NCI-H2171 (cell line): ENCODE data around the gene CORO7.

Experiments
- DNase-seq: peaks from one replicate; lab custom pipeline; 2025; lab: John Stamatoyannopoulos, UW

The CORO7 gene

GRCh38 chr16:4383591-4384444 lies 32.6 kb downstream of the CORO7 start:
- DNase-seq: no peak

DNA sequence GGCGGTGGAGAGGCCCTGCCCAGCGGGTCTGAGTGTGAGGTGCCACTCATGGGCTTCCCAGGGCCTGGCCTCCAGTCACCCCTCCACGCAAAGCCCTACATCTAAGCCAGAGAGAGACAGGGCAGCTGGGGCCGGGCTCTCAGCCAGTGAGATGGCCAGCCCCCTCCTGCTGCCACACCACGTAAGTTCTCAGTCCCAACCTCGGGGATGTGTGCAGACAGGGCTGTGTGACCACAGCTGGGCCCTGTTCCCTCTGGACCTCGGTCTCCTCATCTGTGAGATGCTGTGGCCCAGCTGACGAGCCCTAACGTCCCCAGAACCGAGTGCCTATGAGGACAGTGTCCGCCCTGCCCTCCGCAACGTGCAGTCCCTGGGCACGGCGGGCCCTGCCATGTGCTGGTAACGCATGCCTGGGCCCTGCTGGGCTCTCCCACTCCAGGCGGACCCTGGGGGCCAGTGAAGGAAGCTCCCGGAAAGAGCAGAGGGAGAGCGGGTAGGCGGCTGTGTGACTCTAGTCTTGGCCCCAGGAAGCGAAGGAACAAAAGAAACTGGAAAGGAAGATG lies 33.5 kb downstream of the CORO7 start:
- no peak for DNase-seq

DNA sequence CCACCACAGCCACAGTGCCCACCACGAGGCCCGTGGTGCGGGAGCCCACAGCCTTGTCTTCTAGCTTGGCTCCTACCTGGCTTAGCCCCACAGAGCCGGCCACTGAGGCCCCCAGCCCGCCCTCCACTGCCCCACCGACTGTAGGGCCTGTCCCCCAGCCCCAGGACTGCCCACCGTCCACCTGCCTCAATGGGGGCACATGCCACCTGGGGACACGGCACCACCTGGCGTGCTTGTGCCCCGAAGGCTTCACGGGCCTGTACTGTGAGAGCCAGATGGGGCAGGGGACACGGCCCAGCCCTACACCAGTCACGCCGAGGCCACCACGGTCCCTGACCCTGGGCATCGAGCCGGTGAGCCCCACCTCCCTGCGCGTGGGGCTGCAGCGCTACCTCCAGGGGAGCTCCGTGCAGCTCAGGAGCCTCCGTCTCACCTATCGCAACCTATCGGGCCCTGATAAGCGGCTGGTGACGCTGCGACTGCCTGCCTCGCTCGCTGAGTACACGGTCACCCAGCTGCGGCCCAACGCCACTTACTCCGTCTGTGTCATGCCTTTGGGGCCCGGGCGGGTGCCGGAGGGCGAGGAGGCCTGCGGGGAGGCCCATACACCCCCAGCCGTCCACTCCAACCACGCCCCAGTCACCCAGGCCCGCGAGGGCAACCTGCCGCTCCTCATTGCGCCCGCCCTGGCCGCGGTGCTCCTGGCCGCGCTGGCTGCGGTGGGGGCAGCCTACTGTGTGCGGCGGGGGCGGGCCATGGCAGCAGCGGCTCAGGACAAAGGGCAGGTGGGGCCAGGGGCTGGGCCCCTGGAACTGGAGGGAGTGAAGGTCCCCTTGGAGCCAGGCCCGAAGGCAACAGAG lies 34.2 kb downstream of the CORO7 start:
- no peak for DNase-seq

DNA sequence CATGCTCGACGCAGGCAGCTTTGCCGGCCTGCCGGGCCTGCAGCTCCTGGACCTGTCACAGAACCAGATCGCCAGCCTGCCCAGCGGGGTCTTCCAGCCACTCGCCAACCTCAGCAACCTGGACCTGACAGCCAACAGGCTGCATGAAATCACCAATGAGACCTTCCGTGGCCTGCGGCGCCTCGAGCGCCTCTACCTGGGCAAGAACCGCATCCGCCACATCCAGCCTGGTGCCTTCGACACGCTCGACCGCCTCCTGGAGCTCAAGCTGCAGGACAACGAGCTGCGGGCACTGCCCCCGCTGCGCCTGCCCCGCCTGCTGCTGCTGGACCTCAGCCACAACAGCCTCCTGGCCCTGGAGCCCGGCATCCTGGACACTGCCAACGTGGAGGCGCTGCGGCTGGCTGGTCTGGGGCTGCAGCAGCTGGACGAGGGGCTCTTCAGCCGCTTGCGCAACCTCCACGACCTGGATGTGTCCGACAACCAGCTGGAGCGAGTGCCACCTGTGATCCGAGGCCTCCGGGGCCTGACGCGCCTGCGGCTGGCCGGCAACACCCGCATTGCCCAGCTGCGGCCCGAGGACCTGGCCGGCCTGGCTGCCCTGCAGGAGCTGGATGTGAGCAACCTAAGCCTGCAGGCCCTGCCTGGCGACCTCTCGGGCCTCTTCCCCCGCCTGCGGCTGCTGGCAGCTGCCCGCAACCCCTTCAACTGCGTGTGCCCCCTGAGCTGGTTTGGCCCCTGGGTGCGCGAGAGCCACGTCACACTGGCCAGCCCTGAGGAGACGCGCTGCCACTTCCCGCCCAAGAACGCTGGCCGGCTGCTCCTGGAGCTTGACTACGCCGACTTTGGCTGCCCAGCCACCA lies 35.1 kb downstream of the CORO7 start:
- no peak for DNase-seq

DNA sequence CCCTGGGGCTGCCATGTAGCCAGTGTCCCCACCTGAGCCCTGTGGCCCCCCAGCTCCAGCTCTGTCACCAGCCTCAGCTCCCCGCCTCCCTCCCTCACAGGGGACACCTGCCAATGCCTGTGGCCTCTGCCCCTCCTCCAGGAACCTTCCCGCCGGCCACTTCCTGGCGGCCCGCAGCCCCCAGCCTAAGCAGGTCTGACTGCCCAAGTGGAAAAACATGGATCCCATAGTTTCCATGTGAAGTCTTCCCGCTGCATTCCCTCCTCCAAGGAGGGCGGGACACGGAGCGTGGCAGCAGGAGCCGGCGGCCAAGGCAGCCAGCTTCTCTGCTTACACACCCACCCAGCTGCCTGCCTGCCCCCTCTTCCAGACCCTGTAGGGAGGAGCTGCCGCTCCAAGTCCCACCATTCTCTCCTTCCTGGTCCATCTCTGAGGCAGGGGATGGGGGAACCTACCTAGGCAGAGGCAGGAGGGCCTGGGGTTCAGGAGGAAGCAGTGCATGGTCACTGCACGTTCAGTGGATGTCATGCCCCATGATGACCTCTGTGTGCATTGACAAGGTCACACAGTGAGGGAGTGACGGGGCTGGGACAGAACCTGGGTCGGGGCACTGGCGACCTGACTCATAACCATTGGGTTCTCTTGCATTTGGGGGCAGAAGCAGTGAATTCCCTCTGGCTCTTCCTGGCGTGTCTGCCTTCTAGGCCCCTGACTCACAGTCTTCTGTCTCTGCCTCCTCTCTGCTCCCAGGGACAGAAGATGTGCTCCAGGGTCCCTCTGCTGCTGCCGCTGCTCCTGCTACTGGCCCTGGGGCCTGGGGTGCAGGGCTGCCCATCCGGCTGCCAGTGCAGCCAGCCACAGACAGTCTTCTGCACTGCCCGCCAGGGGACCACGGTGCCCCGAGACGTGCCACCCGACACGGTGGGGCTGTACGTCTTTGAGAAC lies 36.0 kb downstream of the CORO7 start:
- no peak for DNase-seq

DNA sequence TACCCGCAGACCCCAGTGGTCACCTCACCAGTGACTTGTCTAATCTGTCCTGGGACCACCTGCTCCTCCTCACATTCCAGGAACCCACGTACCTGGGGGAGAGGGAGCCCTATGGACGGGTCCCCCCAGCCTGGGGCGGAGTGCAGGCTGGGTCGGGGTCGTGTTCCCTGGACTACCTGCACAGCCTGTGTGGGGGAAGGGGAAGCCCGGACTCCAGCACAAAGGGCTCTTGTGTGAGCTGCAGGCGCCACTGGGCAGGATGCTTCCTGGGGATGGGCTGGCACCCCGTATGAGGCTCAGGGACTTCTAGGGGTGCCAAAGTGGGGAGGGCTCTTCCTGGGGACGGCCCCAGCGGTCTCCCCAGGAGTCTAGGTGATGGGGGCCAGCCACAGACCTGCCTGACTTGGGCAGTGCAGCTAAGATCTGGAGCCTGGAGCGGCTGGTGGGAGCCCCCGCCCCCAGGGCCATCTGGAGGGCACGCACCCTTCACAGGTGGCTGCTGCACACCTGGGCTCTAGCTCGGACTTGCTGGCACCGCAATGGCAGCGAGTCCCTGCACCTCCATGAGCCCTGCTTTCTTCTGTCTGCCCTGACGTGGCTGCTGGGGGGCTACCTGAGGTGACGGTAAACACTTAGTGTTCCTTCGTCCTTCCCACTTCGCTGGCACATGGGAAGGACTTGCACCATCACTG lies 37.3 kb downstream of the CORO7 start:
- no peak for DNase-seq

- DNase-seq: no peak
Observed at GRCh38 chr16:4378161-4378666, 38.2 kb downstream of the CORO7 start.

GRCh38 chr16:4377573-4378154 lies 38.7 kb downstream of the CORO7 start:
- no peak for DNase-seq

GRCh38 chr16:4376893-4377572 lies 39.4 kb downstream of the CORO7 start:
- DNase-seq: no peak

DNA sequence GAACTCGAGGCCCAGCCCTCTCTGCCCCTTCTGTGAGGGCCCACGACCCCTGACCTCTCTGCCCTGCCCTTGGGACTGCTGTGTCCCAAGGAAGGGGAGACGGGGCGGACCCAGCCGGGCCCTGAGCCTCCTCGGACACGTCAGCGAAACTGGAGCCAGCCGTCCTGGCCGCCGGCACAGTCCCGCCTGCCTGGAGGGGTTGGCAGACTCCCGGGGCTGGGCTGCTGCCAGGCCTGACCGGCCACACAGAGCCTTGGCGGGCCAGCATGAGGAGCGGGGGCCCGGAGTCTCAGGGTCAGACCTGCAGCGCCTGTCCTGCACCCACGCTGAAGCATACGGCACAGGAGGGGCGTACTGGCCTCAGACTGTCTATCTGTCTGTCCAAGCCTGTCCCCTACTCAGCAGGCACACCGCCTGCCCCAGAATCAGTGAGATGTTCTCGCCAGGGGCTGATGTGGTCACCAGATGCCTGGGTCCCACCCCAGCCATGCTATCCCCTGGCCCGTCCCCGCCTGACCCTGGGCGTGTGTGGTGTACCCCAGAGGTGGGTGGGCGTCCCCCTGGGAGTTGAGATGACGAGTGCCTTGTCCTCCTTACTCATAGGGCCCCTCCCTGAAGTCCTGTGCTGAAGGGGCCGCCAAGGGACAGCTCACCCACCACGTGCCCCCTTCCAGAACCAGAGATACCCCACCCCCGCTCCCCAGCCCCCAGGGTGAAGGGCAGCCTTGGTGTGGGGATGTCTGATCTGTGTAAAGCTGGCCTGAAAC lies 40.1 kb downstream of the CORO7 start:
- DNase-seq: no peak

DNA sequence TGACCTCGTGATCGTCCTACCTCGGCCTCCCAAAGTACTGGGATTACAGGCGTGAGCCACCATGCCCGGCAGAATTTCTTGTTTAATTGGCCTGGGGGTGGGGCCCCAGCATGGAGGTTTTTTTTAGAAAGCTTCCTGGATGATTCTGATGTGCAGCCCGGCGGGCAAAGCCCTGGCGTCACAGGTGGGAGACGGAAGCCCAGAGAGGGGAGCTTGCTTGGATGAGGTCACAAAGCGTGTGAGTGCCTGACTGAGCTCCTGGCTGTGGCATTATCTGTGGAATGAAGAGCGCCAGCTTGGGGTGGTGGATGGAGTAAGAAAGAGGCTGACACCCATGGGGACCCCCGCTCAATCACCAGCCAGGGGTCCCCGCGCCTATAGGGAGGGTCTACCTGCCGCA lies 40.7 kb downstream of the CORO7 start:
- DNase-seq: no peak

- DNase-seq: no peak
Observed at GRCh38 chr16:4373909-4374742, 42.3 kb downstream of the CORO7 start.

DNA sequence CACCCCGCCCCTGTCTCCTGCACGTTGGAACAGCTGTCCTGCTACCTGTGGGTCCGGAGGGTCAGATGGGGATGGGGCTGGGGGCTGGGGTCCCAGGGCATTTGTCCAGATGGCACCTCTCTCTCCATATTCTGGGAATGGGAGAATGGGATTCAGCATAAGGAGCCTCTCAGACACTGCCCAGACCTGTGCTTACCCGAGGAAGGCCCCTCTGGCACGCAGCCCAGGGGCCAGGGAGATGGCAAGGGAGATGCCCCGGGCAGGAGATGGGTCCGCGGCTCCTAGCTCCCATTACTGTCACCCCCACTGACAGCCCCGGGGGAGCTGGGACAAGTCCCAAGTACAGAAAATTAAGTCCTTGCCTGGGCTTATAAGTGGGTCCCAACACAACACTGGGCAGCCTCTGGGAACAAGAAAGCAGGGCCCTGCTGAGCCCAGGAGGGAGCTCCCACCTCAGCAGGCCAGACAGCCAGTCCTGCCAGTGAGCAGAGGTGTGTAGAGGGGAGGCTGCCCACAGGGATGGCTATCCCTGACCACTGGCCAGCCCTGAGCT lies 43.0 kb downstream of the CORO7 start:
- no peak for DNase-seq

DNA sequence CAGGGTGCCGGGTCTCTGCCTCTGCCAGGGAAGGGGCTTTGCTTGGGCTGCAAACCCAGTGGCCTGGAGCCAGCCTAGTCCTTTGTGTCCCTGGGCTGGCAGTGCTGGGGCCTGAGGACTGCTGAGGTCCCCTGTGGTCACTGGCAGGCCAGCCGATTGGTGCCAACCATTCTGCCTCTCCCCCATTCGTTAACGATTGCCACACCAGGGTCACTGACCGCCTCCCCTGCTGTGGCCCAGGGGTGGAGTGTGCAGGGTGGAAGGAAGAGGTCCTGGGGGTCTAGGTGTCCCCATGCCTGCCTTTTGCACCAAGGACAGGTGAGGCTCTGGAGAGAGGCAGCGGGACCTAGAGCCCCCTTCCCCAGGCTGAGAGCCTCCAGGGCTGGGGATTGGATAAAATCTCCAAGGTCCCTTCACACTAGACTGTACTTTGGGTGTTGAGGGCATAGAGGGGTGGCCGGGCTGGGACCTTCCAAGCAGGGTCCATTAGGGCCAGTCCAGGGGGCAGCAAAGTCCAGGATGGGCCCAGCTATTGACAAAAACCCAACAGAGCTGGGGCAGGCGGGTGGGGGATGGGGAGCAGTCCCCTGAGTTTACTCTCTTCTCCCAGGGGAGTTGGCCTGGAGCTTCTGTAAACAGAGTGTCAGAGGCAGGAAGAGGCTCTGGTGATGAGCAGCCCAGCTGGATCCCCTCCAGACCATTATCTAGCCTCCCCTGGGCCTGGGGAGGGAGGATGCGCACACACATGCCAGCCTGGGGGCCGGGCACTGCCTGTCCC lies 43.6 kb downstream of the CORO7 start:
- no peak for DNase-seq

GRCh38 chr16:4372001-4372577 lies 44.3 kb downstream of the CORO7 start:
- DNase-seq: no peak
